MG63 (cell line): ENCODE results near the gene ZNF345. TPM values are rescaled to one million over a fixed set of nuclear protein-coding genes. Genes with fewer than 3 reads are reported as not detected.

Experiments
- DNase-seq: peaks from one replicate; pipeline ENCODE4 v3.0.0-alpha.2; 2020
- H3K27me3 ChIP-seq: fragments of 250-450 bp; sonication (Bioruptor Pico); 2 replicates; pipeline ENCODE4 v1.5.1; 2020; ENCODE audit warnings: mild to moderate bottlenecking, moderate library complexity
- H3K36me3 ChIP-seq: fragments of 250-450 bp; sonication (Bioruptor Pico); 2 replicates; pipeline ENCODE4 v1.5.1; 2020; ENCODE audit warnings: mild to moderate bottlenecking, moderate library complexity
- H3K4me3 ChIP-seq: fragments of 250-450 bp; sonication (Bioruptor Pico); 2 replicates; pipeline ENCODE4 v1.5.1; 2020; ENCODE audit warnings: mild to moderate bottlenecking, moderate library complexity
- H3K9me3 ChIP-seq: fragments of 250-450 bp; sonication (Bioruptor Pico); 2 replicates; pipeline ENCODE4 v1.5.1; 2020; ENCODE audit warnings: mild to moderate bottlenecking, moderate library complexity
- total RNA-seq: library from RNA; depleted of rRNA; stranded (reverse); fragments of >200 nt; shearing (Covaris generic); gene quantifications from 2 replicates; pipeline ENCODE4 v1.2.3, GENCODE V29; 2014; ENCODE audit warnings: low replicate concordance; rRNA removed

Gene ZNF345
- not detected in 2 replicates for total RNA-seq

DNA sequence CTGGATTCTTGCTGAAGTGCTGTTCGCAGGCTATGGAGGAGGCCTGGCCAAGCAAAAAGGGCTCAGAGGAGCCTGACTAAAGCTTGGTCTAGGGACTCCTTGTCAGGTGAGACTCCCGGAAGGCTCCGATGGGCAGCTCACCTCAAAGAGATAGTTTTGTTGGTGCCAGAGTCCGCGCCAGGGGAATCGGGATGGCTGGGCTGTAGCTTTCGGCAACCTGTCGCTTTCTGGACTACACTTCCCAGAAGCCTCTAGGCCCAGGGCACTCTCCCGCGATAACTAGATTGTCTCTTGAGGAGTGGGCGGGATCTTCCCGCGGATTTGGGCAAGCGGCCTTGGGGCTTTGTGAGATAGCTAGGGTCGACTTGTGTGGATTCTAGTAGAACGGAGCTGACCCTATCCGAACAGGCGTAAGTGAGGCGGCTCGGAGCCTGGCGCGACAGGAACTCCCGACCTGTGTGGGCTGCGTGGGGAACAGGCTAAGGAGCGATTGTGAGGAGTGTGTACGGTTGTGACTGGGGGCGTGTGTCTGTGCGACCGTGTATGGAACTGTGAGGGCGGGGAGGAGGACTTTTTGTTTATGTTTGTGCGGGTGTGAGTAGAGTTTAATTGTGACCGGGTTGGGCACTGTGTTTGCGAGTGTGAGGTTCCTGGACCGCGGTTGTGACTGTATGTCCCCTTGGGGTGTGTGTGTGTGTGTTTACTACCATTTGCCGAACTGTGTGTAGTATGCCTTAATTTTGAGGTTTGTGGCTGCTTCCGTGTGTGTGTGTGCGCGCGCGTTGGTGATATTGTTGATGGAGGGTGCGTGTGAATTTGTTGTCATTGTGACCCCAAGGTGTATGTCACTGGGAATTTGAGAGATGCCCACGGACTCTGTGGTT lies at the start of gene ZNF345:
Gene ZNF345, plus strand, starts transcription at position 318 of the 884 bp plus-strand sequence. CDS start 25,955 bp downstream, outside the sequence.
- no peaks in the 10 kb centered on the region for H3K27me3 ChIP-seq
- H3K4me3 ChIP-seq: peak within 1 kb of the TSS; percentile 43
- peaks cover 17% of the 10 kb centered on the region for H3K9me3 ChIP-seq
- no peaks in the 10 kb centered on the region for H3K36me3 ChIP-seq
- DNase-seq: peak; percentile 49

DNA sequence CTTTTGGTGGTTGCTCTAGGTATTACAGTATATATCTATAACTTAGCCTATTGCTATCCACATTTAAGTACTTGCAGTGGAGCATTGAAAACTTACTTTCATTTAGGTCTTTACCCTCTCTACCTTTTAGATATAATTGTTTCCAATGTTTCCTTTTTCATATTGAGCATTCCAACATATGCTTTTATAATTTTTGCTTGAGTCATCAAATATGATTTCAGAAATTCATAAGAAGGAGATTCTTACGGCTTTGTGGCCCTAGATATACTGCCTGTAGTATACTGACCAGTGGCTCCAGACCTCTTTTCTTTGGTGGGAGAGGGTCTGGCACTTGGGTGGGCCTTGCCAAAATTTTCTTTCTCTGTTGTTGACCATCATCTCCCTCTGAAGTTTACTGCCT lies 45.3 kb upstream of the ZNF345 start:
- Histone ChIP-seq H3K27me3 (no peaks in the 10 kb centered on the region), H3K9me3 (peaks cover 11% of the 10 kb centered on the region), H3K4me3 (no peak overlapping the region), H3K36me3 (no peaks in the 10 kb centered on the region)
- no peak for DNase-seq

- Histone ChIP-seq H3K36me3 (no peaks in the 10 kb centered on the region), H3K27me3 (no peaks in the 10 kb centered on the region), H3K9me3 (peaks cover 24% of the 10 kb centered on the region), H3K4me3 (no peak overlapping the region)
- DNase-seq: no peak
Observed at GRCh38 chr19:36807029-36807428, 43.6 kb upstream of the ZNF345 start.

- Histone ChIP-seq H3K9me3 (peaks cover 32% of the 10 kb centered on the region), H3K27me3 (no peaks in the 10 kb centered on the region), H3K36me3 (no peaks in the 10 kb centered on the region), H3K4me3 (no peak overlapping the region)
- no peak for DNase-seq
Observed at GRCh38 chr19:36819130-36819630, 31.5 kb upstream of the ZNF345 start.

DNA sequence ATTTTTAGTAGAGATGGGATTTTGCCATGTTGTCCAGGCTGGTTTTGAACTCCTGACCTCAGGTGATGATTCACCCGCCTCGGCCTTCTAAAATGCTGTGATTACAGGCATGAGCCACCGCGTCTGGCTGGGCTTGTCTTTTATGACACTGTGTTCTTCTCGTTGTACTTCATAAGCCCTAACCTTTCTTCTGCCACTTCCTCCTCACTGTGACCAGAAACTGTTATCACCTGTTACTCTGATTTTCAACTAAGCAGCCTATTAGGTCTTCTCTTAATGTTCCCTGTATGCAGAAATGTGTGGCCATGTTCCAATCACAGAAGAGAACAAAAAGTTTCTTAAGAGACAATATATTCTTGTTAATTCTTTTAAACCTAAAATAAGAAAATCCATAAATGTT lies 28.9 kb upstream of the ZNF345 start:
- Histone ChIP-seq H3K4me3 (no peak overlapping the region), H3K27me3 (no peaks in the 10 kb centered on the region), H3K36me3 (no peaks in the 10 kb centered on the region), H3K9me3 (peaks cover 36% of the 10 kb centered on the region)
- no peak for DNase-seq

- H3K36me3 ChIP-seq: no peaks in the 10 kb centered on the region
- no peak for DNase-seq
Observed at GRCh38 chr19:36833430-36833829, 17.2 kb upstream of the ZNF345 start.

DNA sequence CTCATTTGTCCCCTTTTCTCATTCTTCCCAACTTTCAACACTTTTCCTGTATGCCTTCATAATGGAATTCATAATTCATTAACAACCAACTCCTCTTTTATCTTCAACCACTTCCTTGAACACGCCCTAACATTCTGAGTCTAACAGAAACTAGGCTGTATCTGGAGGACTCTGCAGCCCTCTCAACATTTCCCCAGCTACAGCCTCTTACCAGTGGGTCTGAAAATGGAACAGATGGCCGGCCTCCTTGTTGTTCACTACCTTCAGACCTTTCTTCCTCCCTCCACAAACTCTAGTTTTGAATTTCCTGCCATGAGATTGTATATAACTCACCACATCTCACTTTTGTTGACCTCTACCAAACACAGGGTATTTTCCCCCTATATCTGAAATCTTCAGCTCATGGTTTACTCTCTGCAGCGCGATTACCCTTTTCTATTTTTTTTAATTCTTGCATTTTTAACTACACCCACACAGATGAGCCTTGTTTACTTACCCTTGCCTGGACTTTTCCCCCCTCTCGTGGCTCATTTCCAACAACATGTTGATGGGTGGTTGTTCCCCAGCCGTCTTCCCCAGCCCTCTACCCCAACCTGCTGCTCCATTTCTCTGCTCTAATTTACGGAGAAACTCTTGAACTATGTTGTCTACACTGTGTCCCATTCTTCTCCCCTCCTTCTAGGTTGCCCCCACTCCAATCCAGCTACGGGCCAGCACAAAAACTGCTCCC lies 13.3 kb upstream of the ZNF345 start:
- H3K27me3 ChIP-seq: no peaks in the 10 kb centered on the region
- peak overlapping the region; percentile 56 for H3K4me3 ChIP-seq

More at GRCh38 chr19:36833430-36833829, 17.2 kb upstream of the ZNF345 start:
- H3K27me3 ChIP-seq: no peaks in the 10 kb centered on the region
- peaks cover 26% of the 10 kb centered on the region for H3K9me3 ChIP-seq
- no peak overlapping the region for H3K4me3 ChIP-seq

GRCh38 chr19:36837906-36838783 lies 12.5 kb upstream of the ZNF345 start, which contains the start of gene ZNF790:
TSS of gene ZNF790 (minus strand) at chr19:36838387. CDS start at chr19:36825619, 12,768 bp downstream.
- Histone ChIP-seq H3K4me3 (peak within 1 kb of the TSS; percentile 56), H3K27me3 (no peaks in the 10 kb centered on the region), H3K9me3 (peaks cover 29% of the 10 kb centered on the region), H3K36me3 (no peaks in the 10 kb centered on the region)
- peak; percentile 62 for DNase-seq

More for the DNA sequence above, 13.3 kb upstream of the ZNF345 start:
- H3K36me3 ChIP-seq: no peaks in the 10 kb centered on the region
- DNase-seq: no peak
- H3K9me3 ChIP-seq: peaks cover 32% of the 10 kb centered on the region

DNA sequence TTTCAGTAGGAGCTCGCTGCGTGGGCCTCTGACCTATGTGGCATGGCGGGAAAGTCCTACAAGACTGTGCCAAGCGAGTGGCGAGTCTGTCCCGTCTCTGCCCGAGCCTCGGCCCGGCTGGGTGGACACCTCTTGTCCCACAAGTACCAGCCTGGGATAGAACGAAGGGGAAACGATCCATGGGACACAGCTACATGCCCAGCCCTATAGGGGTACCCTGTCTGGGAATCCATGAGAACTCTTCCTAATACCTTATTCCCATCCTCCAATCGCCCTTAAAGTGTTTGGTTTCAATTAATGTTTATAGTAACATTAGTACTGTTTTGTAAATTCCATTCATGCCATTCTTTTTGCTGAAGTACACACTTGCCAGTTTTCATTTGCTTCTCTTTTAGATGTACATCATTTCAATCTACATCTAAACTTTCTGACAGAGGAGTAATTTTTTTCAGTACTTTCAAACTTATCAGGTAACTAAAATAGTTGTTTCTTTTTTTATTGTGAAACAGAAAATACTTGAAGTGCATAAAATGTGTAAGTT lies 11.8 kb upstream of the ZNF345 start:
- DNase-seq: no peak
- peak overlapping the region; percentile 56 for H3K4me3 ChIP-seq
- H3K27me3 ChIP-seq: no peaks in the 10 kb centered on the region
- H3K9me3 ChIP-seq: peaks cover 26% of the 10 kb centered on the region
- no peaks in the 10 kb centered on the region for H3K36me3 ChIP-seq

DNA sequence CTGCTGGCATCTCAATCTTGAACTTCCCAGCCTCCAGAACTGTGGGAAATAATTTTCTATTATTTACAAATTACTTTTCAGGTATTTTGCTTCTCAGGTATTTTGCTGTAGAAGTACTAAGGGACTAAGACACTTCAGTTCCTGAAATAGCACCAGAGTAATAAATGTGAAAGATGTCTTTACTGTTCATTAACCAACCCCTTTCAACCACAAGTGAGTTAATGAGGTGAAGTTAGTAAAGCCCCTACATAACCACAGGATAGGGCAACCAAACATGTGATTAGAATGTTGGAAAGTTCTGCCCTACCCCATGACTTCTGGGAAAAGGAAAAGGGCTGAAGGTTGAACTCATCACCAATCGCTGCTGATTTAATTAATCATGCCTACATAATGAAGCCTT lies 2.7 kb upstream of the ZNF345 start:
- no peak for DNase-seq
- no peaks in the 10 kb centered on the region for H3K36me3 ChIP-seq
- H3K27me3 ChIP-seq: no peaks in the 10 kb centered on the region

DNA sequence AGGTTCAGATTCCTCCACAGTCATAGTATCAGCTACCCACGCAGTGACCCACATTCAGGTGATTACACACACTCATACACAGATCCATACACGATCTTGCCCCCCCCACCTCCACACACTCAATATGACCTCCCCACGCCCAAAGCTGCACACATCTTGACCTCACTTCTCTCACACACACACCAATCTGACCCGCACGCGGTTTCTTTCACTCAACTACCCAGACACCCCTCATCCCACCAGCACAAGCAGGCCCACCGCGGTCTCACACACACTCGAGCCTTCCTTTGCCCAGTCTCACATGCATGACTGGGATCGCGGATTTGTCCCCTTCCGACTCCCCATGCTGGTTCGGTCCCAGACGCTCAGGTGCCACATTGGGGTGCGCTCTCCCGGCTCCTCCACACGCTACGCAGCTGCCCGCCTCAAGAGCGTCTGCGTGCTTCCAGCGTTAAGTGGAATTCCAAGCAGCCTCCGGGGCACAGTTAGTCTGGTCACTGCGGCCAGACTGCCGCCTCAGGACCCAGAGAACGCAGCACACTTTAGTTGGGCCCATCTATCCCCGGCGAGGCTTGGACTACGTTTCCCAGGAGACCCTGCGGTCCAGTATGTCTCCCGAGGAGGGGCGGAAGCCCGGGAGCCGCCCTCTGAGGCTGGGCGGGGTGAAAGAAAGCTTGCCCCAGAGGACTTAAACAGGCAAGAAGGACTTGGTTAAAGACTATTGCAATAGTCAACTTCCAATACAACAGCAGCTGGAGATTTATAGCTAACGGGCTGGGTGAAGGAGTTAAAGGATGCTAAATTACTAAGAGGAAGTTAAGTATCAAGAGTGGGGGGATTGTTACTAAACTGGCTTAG lies 746 bp upstream of the ZNF345 start:
- H3K27me3 ChIP-seq: no peaks in the 10 kb centered on the region
- H3K36me3 ChIP-seq: no peaks in the 10 kb centered on the region
- DNase-seq: peak; percentile 35
- peaks cover 13% of the 10 kb centered on the region for H3K9me3 ChIP-seq
- peak overlapping the region; percentile 43 for H3K4me3 ChIP-seq

More for the DNA sequence above, 2.7 kb upstream of the ZNF345 start:
- H3K9me3 ChIP-seq: peaks cover 12% of the 10 kb centered on the region
- no peak overlapping the region for H3K4me3 ChIP-seq

DNA sequence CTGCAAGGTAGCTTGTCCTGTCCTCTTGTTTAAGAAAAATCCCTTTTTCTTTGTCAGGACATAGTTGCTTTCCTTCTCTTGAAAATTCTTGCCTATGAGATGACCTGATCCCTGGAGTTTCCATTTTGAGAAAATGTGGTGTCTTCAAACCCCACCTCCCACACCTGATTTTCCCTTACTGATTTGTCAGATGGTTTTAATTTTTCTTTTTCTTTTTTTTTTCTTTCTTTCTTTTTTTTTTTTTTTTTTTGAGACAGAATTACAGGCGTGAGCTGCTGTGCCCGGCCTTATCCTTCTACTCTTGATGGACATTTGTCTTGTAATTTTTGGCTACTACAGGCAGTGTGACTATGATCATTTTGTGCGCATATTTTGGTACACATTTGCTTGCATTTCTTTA lies 1.2 kb downstream of the ZNF345 start:
- Histone ChIP-seq H3K4me3 (no peak overlapping the region), H3K36me3 (no peaks in the 10 kb centered on the region), H3K9me3 (peaks cover 19% of the 10 kb centered on the region), H3K27me3 (no peaks in the 10 kb centered on the region)
- no peak for DNase-seq

DNA sequence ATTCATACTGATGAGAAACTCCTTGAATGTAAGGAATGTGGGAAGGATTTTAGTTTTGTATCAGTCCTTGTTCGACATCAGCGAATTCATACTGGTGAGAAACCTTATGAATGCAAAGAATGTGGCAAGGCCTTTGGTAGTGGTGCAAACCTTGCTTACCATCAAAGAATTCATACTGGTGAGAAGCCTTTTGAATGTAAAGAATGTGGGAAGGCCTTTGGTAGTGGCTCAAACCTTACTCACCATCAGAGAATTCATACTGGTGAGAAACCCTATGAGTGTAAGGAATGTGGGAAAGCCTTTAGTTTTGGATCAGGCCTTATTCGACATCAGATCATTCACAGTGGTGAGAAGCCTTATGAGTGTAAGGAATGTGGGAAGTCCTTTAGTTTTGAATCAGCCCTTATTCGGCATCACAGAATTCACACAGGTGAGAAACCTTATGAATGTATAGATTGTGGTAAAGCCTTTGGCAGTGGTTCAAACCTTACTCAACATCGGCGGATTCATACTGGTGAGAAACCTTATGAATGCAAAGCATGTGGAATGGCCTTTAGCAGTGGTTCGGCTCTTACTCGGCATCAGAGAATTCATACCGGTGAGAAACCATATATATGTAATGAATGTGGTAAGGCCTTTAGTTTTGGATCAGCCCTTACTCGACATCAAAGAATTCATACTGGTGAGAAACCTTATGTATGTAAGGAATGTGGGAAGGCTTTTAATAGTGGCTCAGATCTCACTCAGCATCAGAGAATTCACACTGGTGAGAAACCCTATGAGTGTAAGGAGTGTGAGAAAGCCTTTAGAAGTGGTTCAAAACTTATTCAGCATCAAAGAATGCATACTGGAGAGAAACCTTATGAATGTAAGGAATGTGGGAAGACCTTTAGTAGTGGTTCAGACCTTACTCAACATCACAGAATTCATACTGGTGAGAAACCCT lies 26.6 kb downstream of the ZNF345 start:
- no peak for DNase-seq
- Histone ChIP-seq H3K27me3 (no peaks in the 10 kb centered on the region), H3K36me3 (no peaks in the 10 kb centered on the region), H3K9me3 (peaks cover 63% of the 10 kb centered on the region), H3K4me3 (no peak overlapping the region)

- H3K36me3 ChIP-seq: no peaks in the 10 kb centered on the region
- peaks cover 50% of the 10 kb centered on the region for H3K9me3 ChIP-seq
- no peaks in the 10 kb centered on the region for H3K27me3 ChIP-seq
- no peak overlapping the region for H3K4me3 ChIP-seq
- no peak for DNase-seq
Observed at GRCh38 chr19:36891768-36892357, 41.2 kb downstream of the ZNF345 start.
